ENCODE measurements around the gene TSHZ2.

Gene TSHZ2

DNA sequence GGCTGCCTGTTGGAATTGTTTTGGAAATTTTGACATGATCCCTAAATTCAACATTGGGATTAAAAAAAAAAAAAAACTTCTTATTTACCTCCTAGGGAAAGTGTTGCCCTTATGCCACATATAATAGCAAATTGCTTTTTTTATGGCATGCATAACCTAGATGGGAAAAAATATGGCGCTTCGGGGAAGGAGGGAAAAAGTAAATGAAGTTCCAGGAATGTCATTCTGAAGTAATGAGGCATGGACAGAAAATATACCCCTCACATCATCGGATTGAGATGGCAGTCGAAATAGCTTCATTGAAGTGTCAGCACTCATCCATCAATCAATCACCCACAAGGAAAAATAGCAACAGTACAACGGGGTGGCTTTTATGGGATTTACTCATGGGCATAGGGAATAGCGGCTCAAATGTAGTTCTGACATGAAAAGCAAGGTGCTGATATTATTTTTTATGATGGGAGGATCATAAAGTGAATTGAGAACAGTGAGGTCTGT lies 516.7 kb downstream of the TSHZ2 start:
- FAIRE-seq (no peak), DNase-seq (ENCODE audit: insufficient read length, low spot score) (no peak)
- TF ChIP-seq, protein P1, sequence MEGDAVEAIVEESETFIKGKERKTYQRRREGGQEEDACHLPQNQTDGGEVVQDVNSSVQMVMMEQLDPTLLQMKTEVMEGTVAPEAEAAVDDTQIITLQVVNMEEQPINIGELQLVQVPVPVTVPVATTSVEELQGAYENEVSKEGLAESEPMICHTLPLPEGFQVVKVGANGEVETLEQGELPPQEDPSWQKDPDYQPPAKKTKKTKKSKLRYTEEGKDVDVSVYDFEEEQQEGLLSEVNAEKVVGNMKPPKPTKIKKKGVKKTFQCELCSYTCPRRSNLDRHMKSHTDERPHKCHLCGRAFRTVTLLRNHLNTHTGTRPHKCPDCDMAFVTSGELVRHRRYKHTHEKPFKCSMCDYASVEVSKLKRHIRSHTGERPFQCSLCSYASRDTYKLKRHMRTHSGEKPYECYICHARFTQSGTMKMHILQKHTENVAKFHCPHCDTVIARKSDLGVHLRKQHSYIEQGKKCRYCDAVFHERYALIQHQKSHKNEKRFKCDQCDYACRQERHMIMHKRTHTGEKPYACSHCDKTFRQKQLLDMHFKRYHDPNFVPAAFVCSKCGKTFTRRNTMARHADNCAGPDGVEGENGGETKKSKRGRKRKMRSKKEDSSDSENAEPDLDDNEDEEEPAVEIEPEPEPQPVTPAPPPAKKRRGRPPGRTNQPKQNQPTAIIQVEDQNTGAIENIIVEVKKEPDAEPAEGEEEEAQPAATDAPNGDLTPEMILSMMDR (IDR thresholded peaks at IDR 0.05; ENCODE audit: insufficient read depth, missing control alignments) = no peak

DNA sequence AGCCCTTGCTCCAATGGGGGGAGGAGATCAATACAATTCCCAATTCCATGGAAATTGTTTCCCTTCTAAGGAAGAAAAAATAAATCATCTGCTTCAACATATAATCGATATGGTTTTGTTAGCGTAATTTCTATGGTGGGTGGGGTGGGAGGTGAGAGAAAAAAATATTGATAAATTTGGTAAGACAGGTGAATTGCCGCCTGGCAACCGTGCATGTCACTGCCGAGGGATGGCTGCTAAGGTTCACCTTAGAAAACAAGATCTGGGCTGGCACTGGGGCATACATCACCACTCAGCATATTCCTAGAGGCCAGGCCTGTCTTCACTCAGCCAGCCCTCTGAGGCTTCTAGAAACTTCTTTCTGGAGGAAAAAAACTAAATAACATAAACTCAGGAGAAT lies 517.4 kb downstream of the TSHZ2 start:
- FAIRE-seq (no peak), DNase-seq (ENCODE audit: insufficient read length, low spot score) (no peak)
- TF ChIP-seq, protein P1 (IDR thresholded peaks at IDR 0.05; ENCODE audit: insufficient read depth, missing control alignments) = no peak

DNA sequence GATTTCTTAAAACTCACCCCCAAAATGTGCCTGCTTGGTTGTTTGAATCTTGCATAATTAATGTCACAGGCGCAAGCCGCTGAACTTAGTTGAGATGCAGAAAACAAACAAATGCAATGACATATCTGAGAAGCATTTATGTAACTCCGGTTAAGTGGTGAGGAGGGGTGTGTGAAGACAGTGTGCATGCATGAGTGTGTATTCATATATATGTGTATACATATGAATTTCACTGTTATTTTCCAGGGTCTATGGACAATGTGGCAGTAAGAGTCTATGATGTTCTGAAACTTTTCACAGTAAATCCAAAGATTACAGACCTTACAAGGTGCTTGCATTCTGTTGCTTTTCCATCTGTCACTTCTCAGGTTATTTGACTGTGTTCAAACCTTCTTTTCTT lies 518.5 kb downstream of the TSHZ2 start:
- FAIRE-seq (no peak), DNase-seq (ENCODE audit: insufficient read length, low spot score) (no peak)
- TF ChIP-seq, protein P1 (IDR thresholded peaks at IDR 0.05; ENCODE audit: insufficient read depth, missing control alignments) = no peak

DNA sequence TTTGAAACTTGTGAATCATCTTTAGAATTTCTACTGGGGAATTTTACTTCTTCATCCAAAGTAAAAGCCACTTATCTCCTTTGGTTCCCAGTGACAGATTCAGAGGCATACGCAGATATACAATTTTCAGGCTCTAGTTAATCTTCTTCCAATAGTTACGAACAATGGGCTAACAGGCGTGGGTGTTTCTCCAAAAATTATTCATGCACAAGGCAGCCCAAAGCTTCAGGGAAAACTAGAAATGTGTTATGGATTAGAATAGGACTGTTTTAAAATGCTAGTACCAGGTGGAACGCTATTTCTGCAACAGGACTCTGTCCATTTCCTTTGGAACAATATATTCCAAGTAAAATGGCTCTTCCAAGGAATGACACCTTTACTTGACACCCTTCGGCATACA lies 519.3 kb downstream of the TSHZ2 start:
- TF ChIP-seq, protein P1 (IDR thresholded peaks at IDR 0.05; ENCODE audit: insufficient read depth, missing control alignments) = no peak
- no peak for DNase-seq (ENCODE audit: insufficient read length, low spot score)
- FAIRE-seq = no peak

DNA sequence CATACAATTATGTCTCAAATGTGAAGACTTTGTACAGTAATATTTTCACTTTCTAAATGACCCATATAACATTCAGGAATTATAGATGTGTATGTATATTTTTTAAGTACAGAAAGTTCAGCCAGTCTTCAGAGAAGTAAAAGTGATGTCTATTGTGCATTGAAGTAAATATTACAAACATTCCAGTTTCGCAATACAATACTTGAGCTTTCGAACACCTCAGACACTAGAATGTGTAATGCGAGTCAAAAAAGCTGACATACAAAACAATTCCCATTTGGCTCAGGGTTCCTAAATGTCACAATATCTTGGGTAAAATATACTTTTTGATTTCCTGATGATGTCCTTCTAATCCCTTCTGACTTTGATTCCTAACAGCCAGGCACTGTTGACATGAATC lies 520.1 kb downstream of the TSHZ2 start:
- TF ChIP-seq, protein P1 (IDR thresholded peaks at IDR 0.05; ENCODE audit: insufficient read depth, missing control alignments) = no peak
- no peak for FAIRE-seq
- DNase-seq (ENCODE audit: insufficient read length, low spot score) = no peak

DNA sequence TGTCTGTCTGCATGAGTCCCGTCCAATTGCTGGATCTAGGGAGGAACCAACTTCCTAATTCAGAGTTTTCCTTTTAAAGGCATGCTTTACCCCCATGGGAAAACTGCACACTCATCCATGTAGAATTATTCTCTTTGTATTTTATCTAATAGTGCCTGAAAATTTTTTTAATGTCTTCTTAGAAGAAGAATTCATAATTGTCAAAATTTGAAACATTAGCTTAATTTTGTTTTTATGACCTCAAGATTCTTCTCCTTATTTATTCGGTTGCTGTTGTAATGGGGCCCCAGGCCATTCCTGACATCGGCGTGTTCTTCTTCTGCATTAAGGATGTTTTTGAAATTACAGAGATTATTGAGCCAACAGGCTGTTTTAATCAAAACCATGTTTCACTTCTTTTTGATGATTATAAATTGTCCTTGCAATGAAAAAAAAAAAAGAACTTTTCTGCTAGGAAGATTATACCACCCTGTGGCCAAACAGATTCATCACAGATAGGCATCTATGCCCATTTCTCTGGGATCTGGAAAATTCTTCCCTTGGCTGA lies 521.2 kb downstream of the TSHZ2 start:
- TF ChIP-seq, protein P1 (IDR thresholded peaks at IDR 0.05; ENCODE audit: insufficient read depth, missing control alignments) = peak; percentile 38
- FAIRE-seq (no peak), DNase-seq (ENCODE audit: insufficient read length, low spot score) (no peak)

DNA sequence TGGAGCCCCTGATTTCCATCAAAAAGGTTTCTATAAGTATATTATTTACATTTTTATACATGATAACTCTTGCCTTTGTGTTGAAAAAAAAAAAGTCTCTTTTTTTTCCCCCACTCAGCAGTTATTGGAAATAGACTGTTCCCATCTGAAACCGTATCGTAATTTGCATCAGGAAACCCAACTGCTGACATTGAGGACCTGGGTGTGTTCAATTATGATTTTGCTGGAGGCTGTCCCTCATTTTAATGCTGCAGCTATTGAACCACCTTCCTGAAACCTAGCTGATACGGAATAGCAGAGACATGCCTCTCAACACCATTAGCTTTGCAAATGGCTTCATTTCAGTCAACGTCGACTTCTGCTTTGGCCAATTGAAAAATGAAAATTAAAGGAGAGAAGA lies 522.6 kb downstream of the TSHZ2 start:
- DNase-seq (ENCODE audit: insufficient read length, low spot score) (no peak), FAIRE-seq (no peak)
- TF ChIP-seq, protein P1 (IDR thresholded peaks at IDR 0.05; ENCODE audit: insufficient read depth, missing control alignments) = no peak
